Duodenal mucosa (tissue), 2 donors: ENCODE results near the gene RAPGEF1.
"Not testable (repeated sequence)": the region's sequence is repeated elsewhere in the genome, so short reads cannot be mapped to it uniquely, and the experiment has no call there.

Source experiments
- H3K27ac ChIP-seq: one replicate; pipeline ENCODE4 v1.7.0; 2013; ENCODE audit warnings: low read depth, low read length
- H3K27me3 ChIP-seq, 2 donors: one replicate each; pipeline ENCODE4 v1.7.0; 2013; ENCODE audit warnings: low read length in 2 of 2, control low read depth in 1 of 2; ENCODE audit not compliant: insufficient read depth in 2 of 2, control insufficient read depth in 1 of 2
- H3K36me3 ChIP-seq, 2 donors: one replicate each; pipeline ENCODE4 v1.7.0; 2013; ENCODE audit warnings: low read length in 2 of 2, control low read depth in 1 of 2; ENCODE audit not compliant: insufficient read depth in 2 of 2, control insufficient read depth in 1 of 2
- H3K4me1 ChIP-seq, 2 donors: one replicate each; pipeline ENCODE4 v1.7.0; 2013; ENCODE audit warnings: low read length in 2 of 2, control low read depth in 1 of 2; ENCODE audit not compliant: insufficient read depth in 2 of 2, control insufficient read depth in 1 of 2
- H3K4me3 ChIP-seq, 2 donors: one replicate each; pipeline ENCODE4 v1.7.0; 2013; ENCODE audit warnings: low read length in 2 of 2, low read depth in 1 of 2
- H3K9ac ChIP-seq, 2 donors: one replicate each; pipeline ENCODE4 v1.7.0; 2013; ENCODE audit warnings: low read length in 2 of 2, low read depth in 1 of 2
- H3K9me3 ChIP-seq, 2 donors: one replicate each; pipeline ENCODE4 v1.7.0; 2013; ENCODE audit warnings: low read length in 2 of 2, control low read depth in 1 of 2; ENCODE audit not compliant: control insufficient read depth in 1 of 2

Gene RAPGEF1

GRCh38 chr9:131771646-131772045 is 31.8 kb upstream of the RAPGEF1 start:
- H3K4me1 ChIP-seq: no peaks in the 10 kb centered on the region
- H3K36me3 ChIP-seq: no peaks in the 10 kb centered on the region
- H3K27ac ChIP-seq: no peak overlapping the region
- H3K9me3 ChIP-seq: no peaks in the 10 kb centered on the region
- no peak overlapping the region for H3K4me3 ChIP-seq
- no peaks in the 10 kb centered on the region for H3K27me3 ChIP-seq
- no peak overlapping the region for H3K9ac ChIP-seq

- no peak overlapping the region for H3K27ac ChIP-seq
- H3K4me1 ChIP-seq: no peaks in the 10 kb centered on the region
- H3K27me3 ChIP-seq: peaks cover 5 to 7% of the 10 kb centered on the region in 2 donors
- no peak overlapping the region for H3K4me3 ChIP-seq
- H3K9ac ChIP-seq: no peak overlapping the region
- H3K36me3 ChIP-seq: no peaks in the 10 kb centered on the region
- no peaks in the 10 kb centered on the region for H3K9me3 ChIP-seq
Measured at GRCh38 chr9:131769361-131769760, 29.5 kb upstream of the RAPGEF1 start.

GRCh38 chr9:131764568-131764967 is 24.7 kb upstream of the RAPGEF1 start:
- no peaks in the 10 kb centered on the region for H3K9me3 ChIP-seq
- H3K36me3 ChIP-seq: no peaks in the 10 kb centered on the region
- H3K4me1 ChIP-seq: peaks cover 0 to 3% of the 10 kb centered on the region in 2 donors
- no peak overlapping the region for H3K27ac ChIP-seq
- peaks cover 7% of the 10 kb centered on the region in 2 donors for H3K27me3 ChIP-seq
- H3K9ac ChIP-seq: no peak overlapping the region
- H3K4me3 ChIP-seq: no peak overlapping the region

DNA sequence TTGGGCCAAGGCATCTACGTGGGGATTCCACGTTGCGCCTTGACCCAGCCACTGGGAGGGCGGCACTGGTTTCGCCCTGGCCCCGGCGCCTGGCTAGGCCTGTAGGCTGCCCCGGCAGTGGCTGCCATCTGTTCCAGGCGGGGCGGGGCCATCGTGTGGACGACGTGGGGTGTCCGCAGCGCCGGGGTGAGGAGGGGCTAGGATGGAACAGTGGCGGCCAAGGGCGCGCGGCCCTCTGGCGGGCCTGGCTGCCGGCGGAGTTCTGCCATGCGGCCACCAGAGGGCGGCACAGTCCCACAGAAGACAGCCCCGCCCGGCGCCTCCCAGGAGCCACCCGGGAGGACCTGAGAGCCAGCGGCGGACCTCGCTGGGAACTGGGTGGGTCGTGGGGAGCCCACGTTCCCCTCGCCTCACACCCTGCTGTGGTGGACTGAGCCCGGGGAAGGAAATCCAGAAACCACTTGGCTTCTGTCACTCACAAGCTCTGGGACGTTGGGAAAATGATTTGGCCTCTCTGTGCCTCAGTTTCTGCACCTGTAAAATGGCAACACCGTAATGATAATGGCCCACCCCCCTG is 22.6 kb upstream of the RAPGEF1 start:
- Histone ChIP-seq H3K4me3 (peak overlapping the region in 1 of 2 donors; percentile 12), H3K36me3 (no peaks in the 10 kb centered on the region), H3K9ac (no peak overlapping the region), H3K27ac (no peak overlapping the region), H3K27me3 (peaks cover 7 to 11% of the 10 kb centered on the region in 2 donors), H3K4me1 (peaks cover 0 to 3% of the 10 kb centered on the region in 2 donors), H3K9me3 (no peaks in the 10 kb centered on the region)

DNA sequence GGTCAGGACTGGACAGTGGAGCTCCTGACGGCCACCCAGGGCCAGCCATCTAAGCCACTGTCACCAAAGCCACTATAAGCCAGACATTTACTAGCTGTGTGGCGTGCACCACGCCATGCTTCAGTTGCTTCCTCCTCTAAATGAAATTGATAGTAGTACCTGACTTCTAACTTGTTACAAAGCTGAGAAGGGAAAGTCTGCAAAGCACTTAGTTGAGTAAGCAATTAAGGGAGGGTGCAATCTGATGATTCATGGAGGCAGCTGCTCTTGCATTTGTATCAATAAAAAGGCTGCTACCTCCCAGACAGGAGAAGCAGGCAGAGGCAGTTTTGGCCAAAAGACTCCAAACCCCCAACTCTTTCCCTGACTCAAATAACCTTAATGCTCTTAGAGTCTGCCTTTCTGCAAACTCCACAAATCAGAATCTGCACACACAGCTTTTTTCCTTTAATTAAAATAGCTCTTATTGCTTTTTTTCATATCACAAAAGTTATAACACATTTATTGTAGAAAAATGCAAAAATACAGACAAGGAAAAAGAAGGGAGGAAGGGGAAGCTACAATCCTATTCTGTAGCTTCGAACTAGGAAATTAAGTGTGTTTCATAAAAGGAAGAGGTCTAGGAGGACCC is 19.3 kb upstream of the RAPGEF1 start:
- Histone ChIP-seq H3K27ac (no peak overlapping the region), H3K4me1 (peaks cover 0 to 3% of the 10 kb centered on the region in 2 donors), H3K36me3 (no peaks in the 10 kb centered on the region), H3K9ac (no peak overlapping the region), H3K9me3 (no peaks in the 10 kb centered on the region), H3K27me3 (peaks cover 4 to 12% of the 10 kb centered on the region in 2 donors), H3K4me3 (no peak overlapping the region)

GRCh38 chr9:131757549-131757948 is 17.7 kb upstream of the RAPGEF1 start:
- Histone ChIP-seq H3K4me1 (peaks cover 0 to 3% of the 10 kb centered on the region in 2 donors), H3K36me3 (no peaks in the 10 kb centered on the region), H3K27ac (no peak overlapping the region), H3K9me3 (no peaks in the 10 kb centered on the region), H3K9ac (no peak overlapping the region), H3K4me3 (no peak overlapping the region), H3K27me3 (peaks cover 4 to 12% of the 10 kb centered on the region in 2 donors)

DNA sequence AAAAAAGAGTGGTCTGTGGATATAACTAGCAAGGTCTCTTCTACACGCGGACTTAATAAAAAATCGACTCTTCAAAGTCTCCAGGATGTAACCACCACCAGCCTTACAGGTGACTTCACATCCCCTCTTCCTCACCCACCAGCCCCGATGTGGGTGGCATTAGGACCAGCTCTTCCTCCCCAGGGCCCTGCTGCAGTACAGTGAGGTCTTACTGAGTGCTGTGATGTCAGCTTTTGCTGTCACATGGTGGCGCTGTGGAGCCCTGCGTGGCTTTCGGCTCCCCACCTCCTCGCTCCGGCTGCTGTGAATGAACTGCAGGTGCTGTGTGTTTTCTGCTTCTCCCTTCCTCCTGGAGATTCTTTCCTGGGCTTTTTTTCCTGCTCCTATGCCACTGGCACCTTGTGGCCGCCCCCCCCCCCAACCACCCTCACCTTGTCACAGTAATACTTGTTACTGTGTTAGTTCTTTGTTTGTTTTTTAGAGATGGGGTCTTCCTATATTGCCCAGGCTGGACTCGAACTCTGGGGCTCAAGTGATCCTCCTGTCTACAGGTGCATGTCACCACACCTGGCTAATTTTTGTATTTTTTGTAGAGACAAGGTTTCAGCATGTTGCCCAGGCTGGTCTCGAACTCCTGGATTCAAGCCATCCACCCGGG is 15.8 kb upstream of the RAPGEF1 start:
- Histone ChIP-seq H3K27ac (no peak overlapping the region), H3K9me3 (no peaks in the 10 kb centered on the region), H3K9ac (no peak overlapping the region), H3K4me1 (no peaks in the 10 kb centered on the region), H3K4me3 (no peak overlapping the region), H3K27me3 (peaks cover 4 to 9% of the 10 kb centered on the region in 2 donors), H3K36me3 (no peaks in the 10 kb centered on the region)

DNA sequence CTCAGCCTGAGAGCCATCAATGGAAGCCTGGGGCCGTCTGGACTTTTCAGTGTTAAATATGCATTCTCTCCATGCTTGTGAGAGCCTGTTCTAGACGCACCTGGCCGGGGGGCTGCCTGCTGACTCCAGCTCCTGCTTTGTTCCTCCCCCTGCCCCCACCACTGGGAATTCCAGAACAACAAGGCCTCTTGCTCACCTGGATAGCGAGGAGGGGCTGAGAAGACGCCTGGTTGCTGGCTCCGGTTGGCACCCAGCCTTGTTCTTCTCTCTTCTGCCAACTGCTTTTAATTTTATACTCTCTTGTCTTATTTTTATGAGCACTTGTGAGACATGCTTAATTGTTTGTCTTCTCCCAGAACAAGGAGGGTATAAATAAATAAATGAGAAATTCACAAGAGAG is 15.0 kb upstream of the RAPGEF1 start:
- Histone ChIP-seq H3K27ac (no peak overlapping the region), H3K4me1 (no peaks in the 10 kb centered on the region)

DNA sequence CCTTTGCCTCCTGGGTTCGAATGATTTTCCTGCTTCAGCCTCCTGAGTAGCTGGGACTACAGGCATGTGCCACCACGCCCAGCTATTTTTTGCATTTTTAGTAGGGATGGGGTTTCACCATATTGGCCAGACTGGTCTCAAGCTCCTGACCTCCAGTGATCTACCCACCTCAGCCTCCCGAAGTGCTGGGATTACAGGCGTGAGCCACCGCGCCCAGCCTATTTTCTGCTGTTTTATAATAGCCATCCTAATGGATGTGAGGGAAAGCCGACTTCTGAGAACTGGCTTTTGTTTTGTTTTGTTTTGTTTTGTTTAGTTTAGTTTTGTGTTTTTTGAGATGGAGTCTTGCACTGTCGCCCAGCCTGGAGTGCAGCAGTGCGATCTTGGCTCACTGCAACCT is 13.9 kb upstream of the RAPGEF1 start:
- not testable (repeated sequence) for H3K4me1 ChIP-seq, H3K9me3 ChIP-seq, H3K36me3 ChIP-seq, H3K9ac ChIP-seq, H3K27ac ChIP-seq, H3K4me3 ChIP-seq, H3K27me3 ChIP-seq

More for the DNA sequence above, 15.0 kb upstream of the RAPGEF1 start:
- Histone ChIP-seq H3K9me3 (no peaks in the 10 kb centered on the region), H3K36me3 (no peaks in the 10 kb centered on the region), H3K9ac (no peak overlapping the region), H3K4me3 (no peak overlapping the region), H3K27me3 (peaks cover 4 to 9% of the 10 kb centered on the region in 2 donors)

GRCh38 chr9:131752231-131752884 is 12.5 kb upstream of the RAPGEF1 start:
- H3K27me3 ChIP-seq: peaks cover 4 to 5% of the 10 kb centered on the region in 2 donors
- H3K36me3 ChIP-seq: no peaks in the 10 kb centered on the region
- H3K4me3 ChIP-seq: no peak overlapping the region
- H3K27ac ChIP-seq: no peak overlapping the region
- no peak overlapping the region for H3K9ac ChIP-seq
- H3K9me3 ChIP-seq: no peaks in the 10 kb centered on the region
- H3K4me1 ChIP-seq: no peaks in the 10 kb centered on the region
